ENCODE data around the gene FBXO46. TPM values are rescaled to one million over a fixed set of nuclear protein-coding genes. Genes with fewer than 3 reads are reported as not detected.

Gene FBXO46
- total RNA-seq = 10 to 100 TPM; 34.4 to 36.4 TPM

- Mint-ChIP-seq H3K27me3 (no peaks in the 10 kb centered on the region), H3K27ac (peak within 1 kb of the TSS; percentile 79), H3K4me1 (peaks cover 34% of the 10 kb centered on the region), H3K9me3 (no peaks in the 10 kb centered on the region), H3K4me3 (peak within 1 kb of the TSS; percentile 94), H3K36me3 (ENCODE audit: low read depth) (peaks cover 3% of the 10 kb centered on the region)
- ChIA-PET POLR2A (interaction anchor here (0.6 to 3.2 kb wide), 13 partner anchors 10 to 263 kb away, joined by 3 to 27 read pairs (median 3); partner anchors contain the start of genes QPCTL and SIX5), CTCF (interaction anchor here (1.0 to 4.3 kb wide), 9 partner anchors 10 to 133 kb away, joined by 3 to 24 read pairs (median 9); partner anchors contain the start of genes DMWD, FOXA3, QPCTL and SIX5)
- DNase-seq = peak; percentile 97
These were observed at the start of gene FBXO46 for GRCh38 chr19:45730368-45731288. TSS of gene FBXO46 (minus strand) at chr19:45730896. CDS start at chr19:45713495, 17,401 bp downstream.

GRCh38 chr19:45780146-45780447 is 49.4 kb upstream of the FBXO46 start:
- peaks cover 8% of the 10 kb centered on the region for H3K27me3 Mint-ChIP-seq
- H3K4me3 Mint-ChIP-seq = no peak overlapping the region
- no peak for DNase-seq
- no peak overlapping the region for H3K27ac Mint-ChIP-seq
- H3K4me1 Mint-ChIP-seq = peaks cover 20% of the 10 kb centered on the region
- peaks cover 18% of the 10 kb centered on the region for H3K36me3 Mint-ChIP-seq (ENCODE audit: low read depth)
- POLR2A ChIA-PET = no interaction called here
- no peaks in the 10 kb centered on the region for H3K9me3 Mint-ChIP-seq
- CTCF ChIA-PET = interaction anchor here (1.8 kb wide), 1 partner anchor 10 kb away, joined by 52 read pairs; the partner anchor contains the start of gene SIX5

- peaks cover 8% of the 10 kb centered on the region for H3K27me3 Mint-ChIP-seq
- CTCF ChIA-PET = interaction anchor here (0.9 to 1.8 kb wide), 6 partner anchors 10 to 123 kb away, joined by 3 to 52 read pairs (median 8); partner anchors contain the start of genes DMWD, MYPOP, SIX5 and SYMPK
- H3K9me3 Mint-ChIP-seq = no peaks in the 10 kb centered on the region
- DNase-seq = peak; percentile 95
- peak overlapping the region; percentile 33 for H3K27ac Mint-ChIP-seq
- peaks cover 20% of the 10 kb centered on the region for H3K4me1 Mint-ChIP-seq
- peaks cover 18% of the 10 kb centered on the region for H3K36me3 Mint-ChIP-seq (ENCODE audit: low read depth)
- H3K4me3 Mint-ChIP-seq = peak overlapping the region; percentile 67
- POLR2A ChIA-PET = interaction anchor here (0.8 to 1.5 kb wide), 4 partner anchors 9 to 48 kb away, joined by 3 to 9 read pairs (median 6); partner anchors contain the start of genes FBXO46 and SIX5
These were observed 48.8 kb upstream of the FBXO46 start for GRCh38 chr19:45779231-45780145.

GRCh38 chr19:45778010-45778661 is 47.4 kb upstream of the FBXO46 start:
- Mint-ChIP-seq H3K4me1 (peaks cover 20% of the 10 kb centered on the region), H3K4me3 (no peak overlapping the region), H3K27me3 (peaks cover 8% of the 10 kb centered on the region), H3K36me3 (ENCODE audit: low read depth) (peaks cover 12% of the 10 kb centered on the region), H3K27ac (no peak overlapping the region), H3K9me3 (no peaks in the 10 kb centered on the region)
- no peak for DNase-seq
- POLR2A ChIA-PET = interaction anchor here (1.5 kb wide), 1 partner anchor 8 kb away, joined by 9 read pairs; no protein-coding TSS in a partner anchor
- CTCF ChIA-PET = interaction anchor here (1.4 kb wide), 1 partner anchor 14 kb away, joined by 16 read pairs; the partner anchor contains the start of gene DMWD

- POLR2A ChIA-PET = no interaction called here
- Mint-ChIP-seq H3K4me1 (peaks cover 20% of the 10 kb centered on the region), H3K9me3 (no peaks in the 10 kb centered on the region), H3K27me3 (peaks cover 8% of the 10 kb centered on the region), H3K27ac (no peak overlapping the region), H3K4me3 (no peak overlapping the region), H3K36me3 (ENCODE audit: low read depth) (peaks cover 12% of the 10 kb centered on the region)
- CTCF ChIA-PET = no interaction called here
- DNase-seq = no peak
These were observed 46.8 kb upstream of the FBXO46 start for GRCh38 chr19:45777395-45777961.

- Mint-ChIP-seq H3K4me1 (peaks cover 25% of the 10 kb centered on the region), H3K36me3 (ENCODE audit: low read depth) (peaks cover 18% of the 10 kb centered on the region), H3K9me3 (no peaks in the 10 kb centered on the region), H3K27ac (no peak overlapping the region), H3K27me3 (no peaks in the 10 kb centered on the region), H3K4me3 (no peak overlapping the region)
- POLR2A ChIA-PET = interaction anchor here (1.2 kb wide), 1 partner anchor 18 kb away, joined by 3 read pairs; the partner anchor contains the start of gene DMWD
- CTCF ChIA-PET = interaction anchor here (7.4 kb wide), 1 partner anchor 24 kb away, joined by 212 read pairs; no protein-coding TSS in a partner anchor
- no peak for DNase-seq
These were observed 44.1 kb upstream of the FBXO46 start for GRCh38 chr19:45774765-45775164.

- Mint-ChIP-seq H3K4me1 (peaks cover 17% of the 10 kb centered on the region), H3K36me3 (ENCODE audit: low read depth) (peaks cover 16% of the 10 kb centered on the region), H3K9me3 (no peaks in the 10 kb centered on the region), H3K27me3 (peaks cover 2% of the 10 kb centered on the region), H3K27ac (no peak overlapping the region), H3K4me3 (no peak overlapping the region)
- ChIA-PET CTCF (interaction anchor here (7.4 kb wide), 1 partner anchor 25 kb away, joined by 212 read pairs; no protein-coding TSS in a partner anchor), POLR2A (interaction anchor here (0.8 to 1.6 kb wide), 7 partner anchors 8 to 112 kb away, joined by 3 to 5 read pairs (median 3); partner anchors contain the start of genes DMWD and IRF2BP1)
- DNase-seq = no peak
These were observed 42.7 kb upstream of the FBXO46 start for GRCh38 chr19:45773384-45773783.

- Mint-ChIP-seq H3K4me3 (no peak overlapping the region), H3K27me3 (peaks cover 5% of the 10 kb centered on the region), H3K9me3 (no peaks in the 10 kb centered on the region), H3K4me1 (peaks cover 15% of the 10 kb centered on the region), H3K27ac (no peak overlapping the region), H3K36me3 (ENCODE audit: low read depth) (peaks cover 16% of the 10 kb centered on the region)
- CTCF ChIA-PET = interaction anchor here (7.4 kb wide), 1 partner anchor 26 kb away, joined by 212 read pairs; no protein-coding TSS in a partner anchor
- POLR2A ChIA-PET = interaction anchor here (0.8 to 1.6 kb wide), 6 partner anchors 8 to 113 kb away, joined by 3 to 5 read pairs (median 3); partner anchors contain the start of gene IRF2BP1
- no peak for DNase-seq
These were observed 42.2 kb upstream of the FBXO46 start for GRCh38 chr19:45772912-45773311.

GRCh38 chr19:45772130-45772840 is 41.6 kb upstream of the FBXO46 start:
- no peak overlapping the region for H3K4me3 Mint-ChIP-seq
- POLR2A ChIA-PET = interaction anchor here (0.9 to 1.6 kb wide), 5 partner anchors 9 to 27 kb away, joined by 3 to 5 read pairs (median 3); no protein-coding TSS in a partner anchor
- H3K4me1 Mint-ChIP-seq = peaks cover 16% of the 10 kb centered on the region
- peaks cover 12% of the 10 kb centered on the region for H3K36me3 Mint-ChIP-seq (ENCODE audit: low read depth)
- CTCF ChIA-PET = interaction anchor here (0.6 to 7.4 kb wide), 3 partner anchors 20 to 45 kb away, joined by 3 to 212 read pairs (median 26); partner anchors contain the start of gene DMWD
- no peak overlapping the region for H3K27ac Mint-ChIP-seq
- no peak for DNase-seq
- H3K9me3 Mint-ChIP-seq = no peaks in the 10 kb centered on the region
- H3K27me3 Mint-ChIP-seq = peaks cover 8% of the 10 kb centered on the region

- H3K27ac Mint-ChIP-seq = no peak overlapping the region
- no peaks in the 10 kb centered on the region for H3K9me3 Mint-ChIP-seq
- peak overlapping the region; percentile 7 for H3K4me3 Mint-ChIP-seq
- peaks cover 11% of the 10 kb centered on the region for H3K27me3 Mint-ChIP-seq
- no peak for DNase-seq
- peaks cover 18% of the 10 kb centered on the region for H3K4me1 Mint-ChIP-seq
- ChIA-PET POLR2A (interaction anchor here (1.1 to 3.6 kb wide), 4 partner anchors 8 to 78 kb away, joined by 3 to 32 read pairs (median 7); partner anchors contain the start of genes DMWD and QPCTL), CTCF (interaction anchor here (0.6 to 7.4 kb wide), 11 partner anchors 8 to 114 kb away, joined by 3 to 212 read pairs (median 16); partner anchors contain the start of genes DMWD, FBXO46, MEIOSIN and RSPH6A)
- peaks cover 5% of the 10 kb centered on the region for H3K36me3 Mint-ChIP-seq (ENCODE audit: low read depth)
These were observed 40.7 kb upstream of the FBXO46 start for GRCh38 chr19:45771311-45771933.
